Activated CD4-positive, alpha-beta T cell treated with anti-CD3 and anti-CD28 coated beads, Interleukin-2, amount 50 U/mL, for 1 hour (primary cell): ENCODE data around the gene ZFR.
"Not testable (repeated sequence)": the region's sequence is repeated elsewhere in the genome, so short reads cannot be mapped to it uniquely, and the experiment has no call there.

Source experiments
- DNase-seq: peaks from one replicate; pipeline ENCODE4 v3.0.0-alpha.2; 2020

ZFR gene

DNA sequence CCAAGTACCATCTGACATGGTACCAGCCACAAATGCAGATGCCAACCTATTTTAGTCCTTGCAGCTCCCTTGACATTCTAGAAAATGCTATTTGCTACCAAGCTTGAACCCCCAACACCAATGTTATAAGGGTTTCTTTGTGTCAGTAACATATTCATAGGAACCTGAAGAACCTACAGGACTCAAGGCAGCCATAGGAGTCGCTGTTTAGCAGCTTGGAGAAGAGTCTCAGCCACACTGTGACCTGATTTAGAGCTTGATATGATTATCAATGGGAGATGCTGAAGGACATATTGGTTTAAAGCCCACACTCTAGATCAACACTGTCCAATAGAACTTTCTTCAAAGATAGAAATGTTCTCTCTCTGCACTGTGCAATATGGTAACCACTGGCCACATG, 6.4 kb upstream of the ZFR start:
- no peak for DNase-seq

DNA sequence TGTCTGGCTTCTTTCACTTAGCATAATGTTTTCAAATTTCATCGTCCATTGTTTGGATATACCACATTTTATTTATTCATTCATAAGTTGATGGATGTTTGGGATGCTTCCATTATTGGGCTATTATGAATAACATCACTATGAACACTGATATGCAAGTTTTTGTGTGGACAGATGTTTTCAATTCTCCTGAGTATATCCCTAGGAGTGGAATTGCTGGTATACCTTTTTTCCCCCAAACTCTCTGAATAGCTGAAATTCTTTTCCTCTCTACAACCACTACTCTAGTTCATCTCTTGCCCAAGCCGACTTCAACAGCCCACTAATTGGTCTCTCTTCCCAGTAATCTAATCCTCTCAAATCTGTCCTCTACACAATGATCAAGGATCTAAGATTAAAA, 4.7 kb upstream of the ZFR start:
- DNase-seq, result no peak

DNA sequence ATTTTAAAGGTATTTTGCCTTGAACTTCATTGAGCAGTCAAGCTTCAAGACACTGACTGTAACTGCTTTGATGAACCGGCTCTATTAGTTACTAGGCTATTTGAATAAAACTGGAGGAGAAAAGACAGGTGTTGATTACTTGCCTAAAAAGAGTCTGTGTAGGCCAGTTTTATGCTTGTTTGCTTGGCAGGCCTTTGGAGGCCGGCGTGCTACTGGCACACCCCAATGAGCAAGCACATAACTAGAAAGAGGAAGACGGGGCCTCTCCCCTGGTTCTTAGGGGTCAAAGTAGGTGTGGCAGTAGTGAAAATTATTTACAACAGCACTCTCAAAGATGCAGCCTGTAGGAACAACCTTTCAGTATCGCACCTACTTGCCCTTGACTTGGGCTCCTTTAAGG, 2.1 kb upstream of the ZFR start:
- no peak for DNase-seq

DNA sequence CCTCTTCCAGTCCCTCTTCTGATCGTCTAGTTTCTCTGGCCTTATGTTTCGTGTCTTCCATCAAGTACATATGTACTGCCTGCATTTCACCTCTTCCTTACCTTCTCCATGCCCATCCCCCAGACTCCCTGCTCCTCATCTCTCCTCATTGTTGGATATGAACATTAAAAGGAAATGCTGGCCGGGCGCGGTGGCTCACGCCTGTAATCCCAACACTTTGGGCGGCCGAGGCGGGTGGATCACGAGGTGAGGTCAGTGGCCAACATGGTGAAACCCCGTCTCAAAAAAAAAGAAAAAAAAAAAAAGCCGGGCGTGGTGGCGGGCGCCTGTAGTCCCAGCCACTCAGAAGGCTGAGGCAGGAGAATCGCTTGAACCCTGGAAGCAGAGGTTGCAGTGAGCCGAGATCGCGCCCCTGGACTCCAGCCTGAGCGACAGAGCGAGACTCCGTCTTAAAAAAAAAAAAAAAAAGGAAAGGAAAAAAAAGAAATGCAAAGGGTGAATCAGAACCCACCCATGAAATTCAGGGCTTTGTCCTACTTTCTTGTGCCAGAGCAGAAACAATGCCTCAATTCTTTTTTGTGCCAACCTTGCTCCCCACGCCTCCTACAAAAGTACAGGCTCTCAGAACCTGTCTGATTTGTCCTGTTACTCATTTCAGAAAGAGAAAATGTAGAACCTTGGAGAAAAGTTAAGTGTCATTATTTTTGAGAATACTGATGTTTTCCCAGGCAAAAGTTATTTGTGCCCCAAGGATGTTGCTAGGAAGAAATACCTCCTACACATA, 1.5 kb upstream of the ZFR start:
- no peak for DNase-seq

DNA sequence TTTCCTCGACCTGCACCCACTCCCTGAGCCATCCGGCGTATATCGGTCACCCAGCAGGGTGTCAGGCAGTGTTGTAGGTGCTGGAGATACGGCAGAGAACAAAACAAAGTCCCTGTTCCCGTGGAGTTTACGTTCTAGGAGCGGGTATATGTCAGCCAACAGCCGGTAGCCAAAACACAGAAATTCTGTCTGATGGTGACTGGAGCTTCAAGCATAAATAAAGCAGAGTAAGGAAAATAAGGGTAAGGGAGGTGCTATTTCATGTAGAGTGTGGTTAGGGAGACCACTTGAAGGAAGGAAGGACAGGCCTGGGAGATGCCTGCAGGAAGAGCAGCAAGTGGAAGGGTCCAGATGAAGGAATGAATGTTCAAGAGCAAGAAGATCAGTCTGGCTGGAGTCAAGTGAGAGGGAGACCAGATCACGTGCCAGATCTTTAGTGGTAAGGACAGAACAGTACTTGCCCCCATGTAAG, 783 bp upstream of the ZFR start:
- DNase-seq, result no peak

DNA sequence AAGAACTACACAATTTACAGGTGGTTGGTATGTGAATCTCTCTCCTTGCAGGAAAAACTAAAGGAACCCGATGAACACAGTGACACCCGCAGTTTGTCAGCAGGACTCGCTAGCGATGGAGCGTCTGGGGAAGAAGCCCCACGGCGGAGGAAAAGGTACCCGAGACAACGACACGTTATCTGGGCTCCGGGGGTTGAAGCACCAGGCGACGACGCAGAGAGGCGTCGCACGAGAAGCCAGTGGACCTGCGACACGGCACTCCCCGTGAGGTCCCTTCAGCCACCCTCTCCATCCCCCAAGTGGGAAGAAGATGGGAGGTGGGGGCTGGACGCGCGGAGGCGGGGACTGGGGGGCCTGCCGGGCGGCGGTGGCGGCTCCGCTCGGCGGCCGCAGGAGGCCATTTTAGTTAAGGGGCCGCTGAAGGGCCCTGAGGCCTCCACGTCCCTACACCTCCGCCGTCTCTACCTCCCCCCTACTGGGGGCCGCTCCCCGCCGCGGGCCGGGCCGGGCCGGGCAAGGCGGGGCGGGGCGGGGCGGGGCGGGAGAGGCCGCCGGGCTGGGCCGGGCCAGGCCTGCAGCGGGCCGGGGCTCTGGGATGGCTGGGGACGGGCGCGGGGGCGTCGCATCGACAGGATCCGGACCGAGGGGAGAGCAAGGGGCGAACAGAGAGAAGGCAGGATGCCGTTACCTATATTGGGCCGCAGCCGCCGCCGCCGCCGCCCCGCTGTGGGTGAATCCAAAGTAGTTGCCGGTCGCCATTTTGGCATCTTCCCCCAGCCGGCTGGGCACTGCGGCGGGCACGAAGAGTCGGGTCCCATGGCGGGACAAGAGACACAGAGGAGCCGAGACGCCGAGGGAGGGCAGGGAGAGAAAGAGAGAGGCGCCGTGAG, 754 bp downstream of the ZFR start:
- DNase-seq, result peak; percentile 46

DNA sequence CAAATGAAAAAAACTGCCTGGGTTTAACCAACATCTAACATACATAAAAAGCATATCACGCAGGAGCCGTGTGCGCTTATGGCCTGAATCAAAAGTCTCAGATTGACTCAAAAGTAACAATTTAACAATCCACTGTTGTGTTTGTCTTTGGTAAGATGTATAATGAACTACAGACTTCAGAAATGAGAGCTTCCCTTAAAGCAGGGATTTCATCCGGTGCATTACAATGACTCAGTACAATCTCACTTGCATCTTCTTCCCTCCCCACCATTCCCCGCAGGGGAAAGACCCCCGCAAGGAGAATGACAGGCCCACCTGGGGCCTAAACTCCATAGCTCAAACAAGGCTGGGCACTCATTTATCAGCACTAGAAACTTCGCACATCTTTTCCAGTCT, 1.4 kb downstream of the ZFR start:
- DNase-seq, result no peak

DNA sequence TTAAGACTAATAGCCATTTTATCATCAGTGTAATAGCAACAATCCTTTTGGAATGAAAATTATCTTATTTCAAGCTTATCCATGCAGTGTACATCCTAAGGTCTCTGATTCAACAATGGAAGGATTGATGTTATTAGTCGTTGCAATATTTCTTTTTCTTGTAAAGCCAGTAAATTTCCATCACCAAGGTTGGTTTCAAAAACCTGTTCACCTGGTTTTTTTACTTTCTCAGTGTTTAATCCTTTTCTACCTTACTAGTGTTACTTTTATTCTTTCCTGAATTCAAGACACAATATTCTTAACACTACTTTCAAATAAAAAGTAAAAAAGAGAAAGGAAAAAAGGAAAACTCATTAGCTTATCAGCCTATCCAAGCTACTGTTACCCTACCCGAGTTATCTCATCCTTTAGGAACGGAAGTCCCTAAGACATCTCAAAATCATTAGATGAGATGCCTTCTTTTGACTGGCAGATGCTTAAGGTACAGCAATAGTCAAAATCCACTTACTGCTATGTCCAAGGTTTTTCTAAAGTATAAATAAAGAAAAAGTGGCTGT, 5.4 kb downstream of the ZFR start:
- no peak for DNase-seq

DNA sequence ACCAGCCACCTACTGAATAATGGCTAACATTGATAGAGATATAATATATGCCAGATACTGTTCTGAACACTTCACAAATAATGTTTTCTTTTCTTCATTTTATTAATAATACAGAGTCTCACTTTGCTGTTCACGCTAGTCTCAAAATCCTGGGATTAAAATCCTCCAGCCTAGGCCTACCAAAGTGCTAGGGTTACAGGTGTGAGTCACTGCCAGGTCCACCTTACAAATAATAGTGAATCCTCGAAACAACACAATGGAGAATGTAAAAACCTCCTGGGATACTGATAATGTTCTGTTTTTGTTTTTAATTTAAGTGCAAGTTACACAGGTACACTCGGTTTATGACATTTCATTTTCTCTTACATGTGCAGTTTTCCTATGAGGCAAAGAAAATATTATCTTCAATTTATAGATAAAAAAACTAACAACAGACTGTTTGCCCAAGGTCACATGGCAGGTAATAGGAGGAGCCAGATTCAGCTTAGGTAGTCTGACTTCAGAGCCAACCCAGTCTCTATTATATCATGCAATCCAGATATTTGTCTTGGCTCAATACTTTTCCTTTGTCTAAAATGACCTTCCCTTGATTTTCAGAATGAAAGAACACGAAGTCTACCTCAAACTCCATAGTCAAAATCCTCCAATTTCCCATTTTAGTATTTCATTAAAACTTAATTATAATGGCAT, 7.8 kb downstream of the ZFR start:
- no peak for DNase-seq

DNA sequence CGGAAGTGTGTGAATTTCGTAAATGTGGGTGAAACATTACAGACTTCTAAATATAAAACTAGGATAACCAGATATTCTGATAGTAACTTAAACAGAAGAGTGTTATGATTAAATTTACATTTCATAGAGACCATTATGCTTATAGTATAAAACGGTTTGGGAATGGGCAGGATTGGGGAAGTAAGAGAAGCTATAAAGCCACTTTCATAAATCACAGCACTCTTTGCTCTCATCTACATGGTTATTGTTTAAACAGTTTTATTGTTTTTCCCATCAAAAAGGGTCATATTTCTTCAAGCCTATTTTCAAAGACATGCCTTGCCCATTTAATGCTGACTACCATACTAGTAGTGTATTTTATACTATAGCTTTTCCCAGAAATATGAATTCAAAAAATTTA, 9.2 kb downstream of the ZFR start:
- no peak for DNase-seq

DNA sequence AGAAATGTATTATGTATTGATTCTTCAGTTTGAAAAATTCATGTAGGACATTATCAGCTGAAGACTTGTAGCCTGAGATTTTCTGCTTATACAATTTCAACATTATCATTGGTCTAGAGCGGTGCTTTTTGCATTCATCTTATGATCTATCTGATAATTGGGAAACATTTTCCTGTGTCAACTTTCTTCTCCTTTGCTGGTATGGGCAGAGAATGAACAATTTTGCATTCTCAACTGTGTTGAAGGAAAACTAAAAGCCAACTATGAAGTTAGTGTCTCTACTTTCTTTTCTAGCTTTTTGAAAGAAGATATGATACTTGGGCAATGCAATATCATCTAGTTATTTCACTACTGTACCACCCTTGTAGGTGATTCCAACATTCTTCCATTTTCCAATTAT, 10.3 kb downstream of the ZFR start:
- no peak for DNase-seq

DNA sequence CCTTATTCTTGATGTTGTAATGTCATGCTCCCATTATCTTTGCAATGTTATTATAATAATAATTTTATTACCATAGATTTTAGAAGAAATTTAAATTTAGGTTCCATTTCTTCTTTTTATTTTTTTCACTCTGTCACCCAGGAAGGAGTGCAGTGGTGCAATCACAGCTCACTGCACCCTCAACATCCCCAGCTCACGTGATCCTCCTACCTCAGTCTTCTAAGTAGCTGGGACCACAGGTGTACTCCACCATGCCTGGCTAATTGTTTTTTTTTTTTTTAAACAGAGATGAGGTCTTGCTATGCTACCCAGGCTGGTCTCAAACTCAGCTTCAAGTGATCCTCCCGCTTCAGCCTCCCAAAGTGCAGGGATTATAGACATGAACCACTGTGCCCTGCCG, 11.9 kb downstream of the ZFR start:
- no peak for DNase-seq

DNA sequence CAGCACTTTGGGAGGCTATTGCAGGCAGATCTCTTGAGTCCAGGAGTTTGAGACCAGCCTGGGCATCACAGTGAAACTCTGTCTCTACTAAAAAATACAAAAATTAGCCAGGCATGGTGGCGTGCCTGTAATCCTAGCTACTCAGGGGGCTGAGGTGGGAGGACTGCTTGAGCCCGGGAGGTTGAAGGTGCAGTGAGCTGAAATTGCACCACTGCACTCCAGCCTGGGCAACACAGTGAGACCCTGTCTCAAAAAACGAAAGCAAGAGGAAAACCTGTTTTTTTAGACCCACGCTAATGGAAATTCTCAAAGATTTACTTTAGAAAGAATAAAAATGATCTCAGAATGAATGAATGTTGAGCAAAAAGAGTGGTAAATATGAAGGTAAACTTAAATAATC, 13.7 kb downstream of the ZFR start:
- not testable (repeated sequence) for DNase-seq

DNA sequence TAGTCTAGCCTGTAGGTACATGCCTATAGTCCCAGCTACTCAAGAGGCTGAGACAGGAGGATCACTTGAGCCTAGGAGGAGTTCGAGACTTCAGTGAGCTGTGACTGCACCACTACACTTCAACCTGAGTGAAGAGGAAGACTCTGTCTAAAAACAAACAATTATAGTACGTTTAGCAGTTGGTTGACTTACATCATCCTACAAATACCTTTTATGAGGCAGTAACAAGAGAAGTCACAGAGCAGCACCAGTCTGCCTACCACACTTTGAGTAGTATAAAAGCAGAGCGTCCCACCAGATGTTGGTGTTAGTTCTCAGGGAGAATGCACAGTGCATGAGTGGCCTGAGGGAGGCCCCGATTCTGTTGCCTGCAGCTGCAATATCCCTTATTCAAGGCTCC, 16.1 kb downstream of the ZFR start:
- no peak for DNase-seq

DNA sequence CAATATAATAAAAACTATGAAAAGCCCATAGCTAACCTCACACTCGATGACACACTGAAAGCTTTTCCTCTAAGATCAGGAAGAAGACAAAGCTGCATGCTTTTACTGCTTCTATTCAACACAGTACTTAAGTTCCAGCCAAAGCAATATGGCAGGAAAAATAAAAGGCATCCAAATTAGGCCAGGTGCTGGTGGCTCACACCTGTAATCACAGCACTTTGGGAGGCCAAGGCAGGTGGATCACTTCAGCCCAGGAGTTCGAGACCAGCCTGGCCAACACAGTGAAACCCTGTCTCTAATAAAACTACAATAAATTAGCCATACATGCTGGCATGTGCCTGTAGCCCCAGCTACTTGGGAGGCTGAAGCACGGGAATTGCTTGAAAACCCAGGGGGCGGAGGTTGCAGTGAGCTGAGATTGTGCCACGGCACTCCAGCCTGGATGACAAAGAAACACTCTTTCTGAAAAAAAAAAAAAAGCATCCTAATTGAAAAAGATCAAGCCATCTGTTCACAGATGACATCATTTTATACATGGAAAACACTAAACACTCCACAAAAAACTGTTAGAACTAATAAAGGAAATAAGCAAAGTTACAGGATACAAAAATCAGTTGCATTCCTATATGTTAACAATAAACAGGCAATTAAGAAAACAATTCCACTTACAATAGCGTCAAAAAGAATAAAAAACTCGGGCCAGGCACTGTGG, 17.9 kb downstream of the ZFR start:
- no peak for DNase-seq

DNA sequence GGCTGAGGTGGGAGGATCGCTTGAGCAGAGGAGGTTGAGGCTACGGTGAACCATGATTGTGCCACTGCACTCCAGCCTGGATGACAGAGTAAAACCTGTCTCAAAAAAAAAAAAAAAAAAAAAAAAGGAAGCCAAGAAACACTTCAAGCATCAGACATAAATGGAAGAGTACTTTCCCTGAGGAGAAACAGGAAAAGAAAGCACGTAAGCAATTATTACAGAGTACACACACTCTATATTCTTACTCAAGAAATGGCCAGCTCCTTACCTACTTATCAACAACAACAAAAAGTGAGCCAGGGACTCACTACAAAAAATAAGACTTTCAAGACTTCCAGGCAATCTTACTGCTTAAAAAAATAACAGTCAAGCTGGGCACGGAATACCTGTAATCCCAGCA, 21.8 kb downstream of the ZFR start:
- DNase-seq, result no peak

DNA sequence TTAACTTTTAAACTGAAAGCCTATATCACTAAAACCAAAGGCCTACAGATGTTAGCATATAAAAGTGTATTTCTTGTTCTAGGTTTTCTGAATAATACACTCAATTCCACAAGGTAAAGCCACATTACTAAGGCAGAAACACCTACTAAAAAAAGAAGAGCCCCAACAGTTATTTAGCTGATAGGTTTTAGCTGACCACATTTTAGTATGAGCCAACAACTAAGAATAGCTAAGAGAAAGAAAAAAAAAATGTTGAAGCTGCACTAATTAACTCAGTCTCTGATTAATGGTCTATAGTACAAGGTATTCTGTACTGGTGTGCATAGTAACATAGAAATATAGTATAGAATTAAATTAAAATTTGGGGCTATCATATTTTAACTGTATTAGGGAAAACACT, 23.5 kb downstream of the ZFR start:
- DNase-seq, result no peak

DNA sequence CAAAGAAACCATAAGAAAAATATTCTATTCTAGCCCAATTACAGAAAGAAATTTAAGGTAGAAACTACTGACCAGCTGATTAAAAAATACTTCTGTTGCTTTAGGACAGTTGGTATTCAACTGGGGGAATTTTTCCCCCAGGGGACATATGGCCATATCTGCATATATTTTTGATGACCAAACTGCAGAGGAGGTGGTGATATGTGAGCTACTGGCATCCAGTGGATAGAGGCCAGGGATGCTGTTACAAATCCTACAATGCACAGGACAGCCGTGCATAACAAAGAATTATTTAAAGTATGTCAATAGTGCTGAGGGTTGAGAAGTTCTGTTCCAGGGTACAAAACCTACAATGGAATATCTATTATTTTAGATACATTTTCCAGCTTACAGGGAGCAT, 24.0 kb downstream of the ZFR start:
- DNase-seq, result no peak

DNA sequence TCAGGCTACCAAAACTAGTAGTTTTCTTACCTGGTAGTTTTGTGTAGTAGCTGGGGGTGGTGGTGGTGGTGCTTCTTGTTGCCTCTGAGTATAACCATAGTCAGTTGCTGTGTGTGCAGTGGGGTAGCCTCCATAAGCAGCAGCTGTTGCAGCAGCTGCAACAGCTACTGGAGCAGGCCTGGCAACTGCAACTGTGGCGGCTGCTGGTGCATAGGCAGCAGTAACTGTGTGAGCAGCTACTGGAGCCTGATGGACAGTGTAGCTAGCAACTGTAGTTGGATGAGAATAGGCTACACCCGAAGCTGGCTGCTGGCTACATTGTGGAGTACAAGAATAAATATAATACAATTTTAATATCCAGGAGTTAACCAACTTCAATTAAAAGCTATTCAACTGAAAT, 24.7 kb downstream of the ZFR start:
- DNase-seq, result no peak

DNA sequence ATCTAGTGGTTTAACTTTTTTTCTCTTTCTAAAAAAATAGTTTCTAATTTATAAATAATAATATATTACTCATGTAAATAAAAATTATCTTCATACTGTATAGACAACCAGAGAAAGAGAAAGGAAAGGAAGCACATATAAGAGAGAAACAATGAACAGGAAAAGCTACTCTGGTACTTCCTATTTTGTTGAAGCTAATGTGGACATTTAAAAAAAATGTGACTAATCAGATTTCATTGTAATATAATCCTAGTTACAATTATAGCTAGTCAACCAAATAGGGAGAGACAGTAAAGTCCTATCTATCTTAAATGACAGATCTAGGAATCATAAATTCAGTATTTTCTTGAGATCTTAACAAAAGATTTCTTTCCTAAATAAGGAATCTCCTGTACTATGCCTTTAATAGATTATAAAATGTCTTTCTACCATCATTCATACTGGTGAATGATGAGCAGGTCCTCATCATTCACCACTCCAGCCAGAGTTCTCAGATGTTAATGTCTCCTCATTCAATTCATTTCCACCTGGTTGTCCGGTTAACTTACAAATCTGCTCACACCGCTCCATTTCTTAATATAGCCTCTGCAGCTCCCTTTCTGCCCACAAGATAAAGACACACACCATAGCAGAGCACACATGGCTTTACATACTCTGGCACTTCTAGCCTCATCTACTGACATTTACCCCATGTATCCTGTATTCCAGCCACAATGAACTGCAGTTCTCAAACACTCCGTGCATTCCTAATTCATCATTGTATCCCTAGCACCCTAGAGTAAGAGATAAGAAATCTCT, 30.9 kb downstream of the ZFR start:
- DNase-seq, result no peak

DNA sequence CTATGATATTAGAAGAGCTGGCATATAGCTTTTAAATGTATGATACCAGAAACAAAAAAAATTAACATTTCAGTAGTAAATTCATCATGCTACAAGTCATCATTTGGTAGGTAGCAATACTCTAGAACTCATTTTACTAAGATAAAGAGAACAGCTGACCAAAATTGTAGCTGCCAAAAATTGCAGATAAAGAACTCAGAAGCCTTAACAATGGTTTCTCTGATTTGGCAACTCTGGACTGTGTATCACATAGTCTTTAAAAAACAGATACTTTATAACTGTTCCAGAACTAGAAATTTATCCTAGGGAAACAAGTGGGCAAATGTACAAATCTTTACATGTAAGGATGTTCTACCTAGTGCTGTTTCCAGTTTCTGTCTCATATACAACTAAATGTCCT, 33.9 kb downstream of the ZFR start:
- DNase-seq, result no peak

DNA sequence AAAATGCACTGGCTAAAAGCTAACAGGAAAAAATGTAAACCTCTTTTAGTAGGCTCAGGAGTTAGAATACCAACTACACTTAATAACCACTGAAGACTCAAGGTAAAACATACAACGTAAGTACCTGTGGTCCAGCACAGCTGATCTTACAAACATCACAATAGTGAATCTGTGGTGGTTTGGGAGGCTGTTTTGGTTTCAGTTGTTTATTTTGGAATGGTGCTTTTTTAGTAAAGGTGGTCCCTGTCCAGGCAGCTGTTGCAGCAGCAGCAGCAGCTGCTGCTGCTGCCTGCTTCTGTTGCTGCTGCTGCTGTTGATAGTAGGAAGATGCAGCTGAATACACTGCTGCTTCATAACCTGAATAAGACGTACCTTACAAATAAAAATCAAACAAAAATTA, 37.9 kb downstream of the ZFR start:
- no peak for DNase-seq
